HG03097 (cell line): ENCODE results near the gene ALG10B.

Experiments
- ATAC-seq: cut with Tn5 transposase; IDR thresholded peaks from one replicate; pipeline ENCODE4 v1.9.1; 2021; ENCODE audit not compliant: unreplicated experiment, low FRiP score

ALG10B gene

GRCh38 chr12:38373784-38374183 is 57.2 kb downstream of the ALG10B start:
- ATAC-seq, result no peak

- no peak for ATAC-seq
These were observed 58.2 kb downstream of the ALG10B start for GRCh38 chr12:38374751-38375150.
